PFSK-1 (cell line): ENCODE results near the gene MOSMO.

ENCODE experiments used
- FOXP2 ChIP-seq: optimal IDR thresholded peaks from 2 replicates; pipeline ENCODE3; 2011; ENCODE audit warnings: borderline replicate concordance, control low read depth, inconsistent platforms; ENCODE audit not compliant: insufficient read depth; ENCODE audit errors: extremely low read length, extremely low read depth
- POLR2AphosphoS5 ChIP-seq: IDR thresholded peaks from 2 replicates; pipeline ENCODE4 v1.6.1; 2012; ENCODE audit warnings: low read depth, mild to moderate bottlenecking, control low read depth, low read length, moderate library complexity
- SIN3A ChIP-seq: IDR thresholded peaks from 2 replicates; pipeline ENCODE4 v1.6.1; 2012; ENCODE audit warnings: mild to moderate bottlenecking, low read length, moderate library complexity, borderline replicate concordance; ENCODE audit not compliant: insufficient read depth
- TAF1 ChIP-seq: IDR thresholded peaks from 2 replicates; pipeline ENCODE4 v1.6.1; 2012; ENCODE audit warnings: low read length, control low read depth, borderline replicate concordance; ENCODE audit not compliant: insufficient read depth
- TF ChIP-seq, protein P1 (sequence below), 2 experiments: IDR thresholded peaks; 2 replicates each; pipeline versions ENCODE4 v1.6.1 to v1.8.0; 2011 to 2012; ENCODE audit warnings: low read depth in 2 of 2, low read length in 2 of 2, control low read depth in 1 of 2, inconsistent platforms in 1 of 2, mild to moderate bottlenecking in 1 of 2, moderate library complexity in 1 of 2; ENCODE audit not compliant: insufficient read depth in 1 of 2

MOSMO gene

DNA sequence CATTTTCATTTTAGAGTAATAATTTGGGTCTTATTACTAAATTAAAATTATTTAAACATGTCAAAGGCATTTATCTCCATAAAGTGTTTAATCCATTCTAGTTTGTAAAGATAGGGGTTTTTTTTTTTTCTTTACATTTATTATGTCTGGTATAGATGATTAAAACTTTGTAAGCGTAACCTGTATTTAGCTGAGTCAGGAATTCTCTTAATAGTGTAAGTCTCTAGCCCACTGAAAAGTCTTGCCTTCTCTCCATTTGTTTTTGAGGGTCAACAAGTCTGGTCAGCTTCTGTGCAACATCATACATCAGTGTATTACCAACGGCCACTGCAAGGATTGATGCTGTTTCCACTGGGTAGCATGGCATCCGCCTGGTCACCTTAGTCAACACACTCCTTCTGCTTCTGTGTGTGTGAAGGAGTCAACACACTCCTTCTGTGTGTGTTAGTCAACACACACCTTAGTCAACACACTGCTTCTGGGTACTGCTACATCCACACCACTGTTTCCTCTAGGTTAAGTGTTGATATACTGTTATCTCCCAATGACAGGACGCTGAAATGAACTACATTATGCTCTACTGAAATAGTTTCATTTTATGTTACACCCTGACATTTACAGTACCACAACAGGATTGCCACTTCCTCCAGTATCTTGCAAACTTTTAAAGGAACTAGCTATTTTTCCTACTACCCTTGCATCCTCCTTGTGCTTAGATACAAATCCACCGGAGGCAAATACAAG lies 47.1 kb downstream of the MOSMO start:
- TF ChIP-seq SIN3A (no peak), TAF1 (no peak), FOXP2 (no peak), POLR2AphosphoS5 (no peak)
- TF ChIP-seq, protein P1, sequence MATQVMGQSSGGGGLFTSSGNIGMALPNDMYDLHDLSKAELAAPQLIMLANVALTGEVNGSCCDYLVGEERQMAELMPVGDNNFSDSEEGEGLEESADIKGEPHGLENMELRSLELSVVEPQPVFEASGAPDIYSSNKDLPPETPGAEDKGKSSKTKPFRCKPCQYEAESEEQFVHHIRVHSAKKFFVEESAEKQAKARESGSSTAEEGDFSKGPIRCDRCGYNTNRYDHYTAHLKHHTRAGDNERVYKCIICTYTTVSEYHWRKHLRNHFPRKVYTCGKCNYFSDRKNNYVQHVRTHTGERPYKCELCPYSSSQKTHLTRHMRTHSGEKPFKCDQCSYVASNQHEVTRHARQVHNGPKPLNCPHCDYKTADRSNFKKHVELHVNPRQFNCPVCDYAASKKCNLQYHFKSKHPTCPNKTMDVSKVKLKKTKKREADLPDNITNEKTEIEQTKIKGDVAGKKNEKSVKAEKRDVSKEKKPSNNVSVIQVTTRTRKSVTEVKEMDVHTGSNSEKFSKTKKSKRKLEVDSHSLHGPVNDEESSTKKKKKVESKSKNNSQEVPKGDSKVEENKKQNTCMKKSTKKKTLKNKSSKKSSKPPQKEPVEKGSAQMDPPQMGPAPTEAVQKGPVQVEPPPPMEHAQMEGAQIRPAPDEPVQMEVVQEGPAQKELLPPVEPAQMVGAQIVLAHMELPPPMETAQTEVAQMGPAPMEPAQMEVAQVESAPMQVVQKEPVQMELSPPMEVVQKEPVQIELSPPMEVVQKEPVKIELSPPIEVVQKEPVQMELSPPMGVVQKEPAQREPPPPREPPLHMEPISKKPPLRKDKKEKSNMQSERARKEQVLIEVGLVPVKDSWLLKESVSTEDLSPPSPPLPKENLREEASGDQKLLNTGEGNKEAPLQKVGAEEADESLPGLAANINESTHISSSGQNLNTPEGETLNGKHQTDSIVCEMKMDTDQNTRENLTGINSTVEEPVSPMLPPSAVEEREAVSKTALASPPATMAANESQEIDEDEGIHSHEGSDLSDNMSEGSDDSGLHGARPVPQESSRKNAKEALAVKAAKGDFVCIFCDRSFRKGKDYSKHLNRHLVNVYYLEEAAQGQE (IDR thresholded peaks at IDR 0.05; ENCODE audit: insufficient read depth in 1 of 2, low read depth in 2 of 2, low read length in 2 of 2), result no peak

GRCh38 chr16:22055881-22056280 lies 48.0 kb downstream of the MOSMO start:
- TF ChIP-seq FOXP2 (no peak), SIN3A (no peak), POLR2AphosphoS5 (no peak), TAF1 (no peak)
- TF ChIP-seq, protein P1 (IDR thresholded peaks at IDR 0.05; ENCODE audit: insufficient read depth in 1 of 2, low read depth in 2 of 2, low read length in 2 of 2), result no peak

DNA sequence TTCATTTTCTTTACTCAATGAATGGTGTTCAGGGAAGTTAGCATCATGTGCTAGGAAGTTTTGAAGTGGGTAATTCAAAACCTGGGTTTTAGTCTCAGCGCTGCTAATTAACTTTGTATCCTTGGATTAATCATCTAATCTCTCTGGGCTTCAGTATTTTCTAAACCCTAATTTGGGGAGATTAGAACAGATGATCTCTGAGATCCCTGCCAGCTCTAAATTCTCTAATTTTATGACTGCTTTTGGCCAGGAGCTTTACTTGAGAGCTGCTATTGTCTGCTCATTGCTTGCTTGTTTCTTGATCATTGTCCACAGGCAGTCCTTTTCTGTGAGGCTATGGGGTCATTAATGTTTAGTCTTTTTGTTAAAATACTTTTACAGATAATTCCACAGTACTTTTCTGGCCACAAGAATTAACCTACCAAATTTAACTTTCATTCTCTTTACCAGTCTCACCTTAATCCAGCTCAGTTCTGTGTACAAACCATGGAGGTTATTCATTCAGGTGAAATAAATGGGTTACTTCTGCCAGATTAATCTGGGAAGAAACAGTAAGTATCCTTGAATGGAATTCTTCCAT lies 56.1 kb downstream of the MOSMO start:
- TF ChIP-seq, protein P1 (IDR thresholded peaks at IDR 0.05; ENCODE audit: insufficient read depth in 1 of 2, low read depth in 2 of 2, low read length in 2 of 2), result no peak
- TF ChIP-seq FOXP2 (no peak), POLR2AphosphoS5 (no peak), TAF1 (no peak), SIN3A (no peak)

DNA sequence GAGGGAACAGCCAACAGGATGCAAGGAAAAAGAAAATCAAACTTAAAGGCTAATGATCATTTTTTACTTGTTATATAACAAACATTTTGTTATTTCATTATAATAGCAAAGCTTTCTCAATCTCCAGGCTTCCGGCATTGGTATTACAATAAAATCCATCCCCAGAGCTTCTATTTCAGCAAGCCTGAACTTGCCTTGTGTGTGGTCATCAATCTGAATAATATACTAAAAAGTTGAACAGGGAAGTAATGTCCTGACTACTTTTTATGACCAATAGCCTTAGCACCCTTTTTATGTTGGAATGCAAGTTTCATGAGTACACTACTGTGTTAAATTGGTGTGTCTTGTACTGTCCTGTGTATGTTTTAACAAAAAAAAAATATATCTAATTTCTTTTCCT lies 57.3 kb downstream of the MOSMO start:
- TF ChIP-seq, protein P1 (IDR thresholded peaks at IDR 0.05; ENCODE audit: insufficient read depth in 1 of 2, low read depth in 2 of 2, low read length in 2 of 2), result no peak
- no peak for TF ChIP-seq FOXP2
- TF ChIP-seq TAF1, result no peak
- TF ChIP-seq SIN3A, result no peak
- no peak for TF ChIP-seq POLR2AphosphoS5
